CD4-positive, alpha-beta T cell treated with Interleukin-1 beta for 1 hour (primary cell): ENCODE results near the gene UBTF.
A peak's percentile ranks its signal among the peaks of the same experiment; 100 is the strongest.

Source experiments
- DNase-seq, 2 donors: peaks; one replicate each; pipeline ENCODE4 v3.0.0-alpha.2; 2020 to 2022

UBTF gene

GRCh38 chr17:44167181-44167861, 52.2 kb downstream of the UBTF start:
- DNase-seq = no peak

GRCh38 chr17:44164476-44164875, 55.0 kb downstream of the UBTF start:
- no peak for DNase-seq

- peak; percentile 20 to 56 for DNase-seq
Observed at GRCh38 chr17:44159519-44160210, 59.8 kb downstream of the UBTF start.

GRCh38 chr17:44155488-44155887, 64.0 kb downstream of the UBTF start:
- no peak for DNase-seq
